SIG-M5 (cell line): ENCODE data around the gene ZNF513.
"Not testable (repeated sequence)": the region's sequence is repeated elsewhere in the genome, so short reads cannot be mapped to it uniquely, and the experiment has no call there.

Experiments
- DNase-seq: peaks from one replicate; lab custom pipeline; 2025; lab: John Stamatoyannopoulos, UW

The ZNF513 gene

DNA sequence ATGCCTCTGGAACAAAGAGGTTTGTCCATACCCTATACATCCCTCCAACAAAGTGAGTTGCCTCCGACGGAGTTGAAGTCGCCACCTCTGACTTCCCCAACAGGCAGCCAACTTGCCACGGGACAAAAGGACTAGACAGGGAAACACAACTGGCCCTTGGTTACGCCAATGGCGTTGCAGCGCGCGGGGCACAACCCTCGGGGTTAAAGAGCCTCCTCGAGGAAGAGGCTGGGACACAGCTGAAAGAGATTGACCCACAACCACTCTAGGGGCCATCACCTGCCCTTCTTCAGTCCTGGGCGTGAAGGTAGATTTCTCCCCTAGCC, 24.5 kb downstream of the ZNF513 start:
- peak; percentile 44 for DNase-seq

DNA sequence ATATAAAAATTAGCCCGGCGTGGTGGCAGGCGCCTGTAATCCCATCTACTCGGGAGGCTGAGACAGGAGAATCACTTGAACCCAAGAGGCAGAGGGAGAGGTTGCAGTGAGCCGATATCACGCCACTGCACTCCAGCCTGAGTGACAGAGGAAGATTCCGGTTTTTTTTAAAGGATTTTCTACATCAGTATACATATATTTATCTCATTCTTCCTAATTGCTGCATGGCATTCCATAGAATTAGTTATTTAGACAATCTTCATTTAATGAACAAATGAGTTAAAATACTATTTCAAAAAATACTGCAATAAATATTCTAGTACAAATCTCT, 26.0 kb downstream of the ZNF513 start:
- DNase-seq: no peak

DNA sequence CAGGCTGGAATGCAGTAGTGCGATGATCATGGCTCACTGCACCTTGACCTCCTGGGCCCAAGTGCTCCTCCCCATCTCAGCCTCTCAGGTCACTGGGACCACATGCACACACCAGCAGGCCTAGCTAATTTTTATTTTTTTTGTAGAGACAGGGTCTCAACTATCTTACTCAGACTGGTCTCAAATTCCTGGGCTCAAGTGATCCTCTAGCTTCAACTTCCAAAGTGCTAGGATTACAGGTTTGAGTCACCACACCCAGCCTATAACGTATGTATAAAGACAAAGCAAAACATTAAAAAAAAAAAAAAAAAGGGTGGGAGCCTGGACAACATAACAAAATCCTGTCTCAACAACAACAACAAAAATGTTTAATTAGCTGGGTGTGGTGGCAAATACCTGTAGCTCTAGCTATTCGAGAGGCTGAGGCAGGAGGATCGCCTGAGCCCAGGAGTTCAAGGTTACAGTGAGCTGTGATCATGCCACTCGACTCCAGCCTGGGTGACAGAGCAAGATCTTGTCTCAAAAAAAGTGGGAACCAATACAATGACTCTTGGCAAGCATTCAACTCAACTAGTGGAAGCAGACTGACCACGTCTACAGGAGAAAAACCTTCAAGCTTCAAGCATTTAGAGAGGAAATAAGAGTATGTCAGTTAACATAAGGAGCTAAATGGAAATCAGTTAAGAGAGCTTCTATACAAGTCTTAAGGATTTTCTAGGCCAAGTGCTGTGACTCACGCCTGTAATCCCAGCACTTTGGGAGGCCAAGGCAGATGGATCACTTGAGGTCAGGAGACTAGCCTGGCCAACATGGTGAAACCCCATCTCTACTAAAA, 26.6 kb downstream of the ZNF513 start:
- DNase-seq: no peak

DNA sequence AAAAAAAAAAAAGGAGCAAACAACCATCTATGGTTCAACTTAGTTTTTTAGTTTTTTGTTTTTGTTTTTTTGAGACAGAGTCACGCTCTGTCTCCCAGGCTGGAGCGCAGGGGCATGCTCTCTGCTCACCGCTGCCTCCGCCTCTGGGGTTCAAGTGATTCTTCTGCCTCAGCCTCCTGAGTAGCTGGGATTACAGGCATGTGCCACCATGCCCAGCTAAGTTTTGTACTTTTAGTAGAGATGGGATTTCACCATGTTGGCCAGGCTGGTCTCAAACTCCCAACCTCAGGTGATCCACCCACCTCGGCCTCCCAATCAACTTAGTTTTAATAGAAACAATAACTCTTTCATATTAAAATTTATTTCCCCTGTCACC, 27.2 kb downstream of the ZNF513 start:
- DNase-seq: not testable (repeated sequence)

DNA sequence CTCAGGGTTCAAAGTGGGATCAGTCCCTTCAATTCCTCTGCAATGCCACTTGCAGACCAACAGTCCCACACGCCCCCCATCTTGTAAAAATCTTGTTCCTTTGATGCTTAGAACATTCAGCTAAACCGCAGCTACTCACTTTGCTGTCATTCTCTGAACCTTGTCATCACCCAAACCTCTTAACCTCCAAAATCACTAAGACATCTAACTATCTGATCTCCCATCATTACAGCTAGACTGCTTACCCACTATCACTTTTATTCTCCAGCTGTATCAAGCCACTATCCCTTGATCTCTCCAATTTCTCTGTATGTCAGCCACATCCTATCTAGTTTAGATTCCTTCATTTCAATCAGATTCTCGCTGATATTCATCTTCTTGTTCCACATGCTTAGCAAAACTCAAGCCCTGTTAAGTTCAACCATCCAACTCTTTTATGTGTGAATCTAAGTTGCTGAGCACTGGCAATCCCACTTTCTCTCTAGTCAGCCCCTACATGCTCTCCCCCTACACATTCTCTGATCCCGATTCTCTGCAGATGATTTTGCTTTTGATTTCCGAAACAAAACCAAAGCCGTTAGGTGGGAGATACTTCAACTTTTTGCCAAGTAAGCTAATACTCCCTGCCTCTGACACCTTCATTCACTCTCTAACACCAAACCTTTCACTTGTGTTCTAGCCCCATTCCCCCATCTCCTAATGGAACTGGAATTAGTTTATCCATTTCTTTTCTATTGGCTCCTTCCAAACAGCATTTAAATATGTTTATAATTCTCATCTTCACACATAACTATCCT, 28.5 kb downstream of the ZNF513 start:
- DNase-seq: no peak

DNA sequence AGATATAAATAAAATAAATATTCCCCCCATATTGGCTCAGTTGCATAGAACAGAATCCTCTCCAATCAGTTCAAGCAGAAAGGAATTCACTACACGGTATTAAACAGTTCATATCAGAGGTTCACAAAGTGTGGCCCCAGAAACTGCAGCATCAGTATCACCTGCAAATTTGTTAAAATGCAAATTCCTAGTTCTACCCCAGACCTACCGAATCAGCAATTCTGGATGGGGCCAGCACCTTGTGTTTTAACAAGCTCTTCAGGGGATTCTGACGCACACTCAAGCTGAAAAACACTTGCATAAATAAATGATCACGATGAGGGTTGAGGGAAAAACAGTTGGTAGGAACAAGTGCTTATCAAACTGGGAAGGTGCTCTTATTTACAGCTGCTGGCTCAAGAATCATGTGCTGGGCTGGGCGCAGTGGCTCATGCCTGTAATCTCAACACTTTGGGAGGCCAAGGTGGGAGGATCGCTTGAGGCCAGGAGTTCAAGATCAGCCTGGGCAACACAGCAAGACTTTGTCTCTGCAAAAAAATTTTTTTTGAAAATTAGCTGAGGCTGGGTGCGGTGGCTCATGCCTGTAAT, 30.3 kb downstream of the ZNF513 start:
- no peak for DNase-seq

DNA sequence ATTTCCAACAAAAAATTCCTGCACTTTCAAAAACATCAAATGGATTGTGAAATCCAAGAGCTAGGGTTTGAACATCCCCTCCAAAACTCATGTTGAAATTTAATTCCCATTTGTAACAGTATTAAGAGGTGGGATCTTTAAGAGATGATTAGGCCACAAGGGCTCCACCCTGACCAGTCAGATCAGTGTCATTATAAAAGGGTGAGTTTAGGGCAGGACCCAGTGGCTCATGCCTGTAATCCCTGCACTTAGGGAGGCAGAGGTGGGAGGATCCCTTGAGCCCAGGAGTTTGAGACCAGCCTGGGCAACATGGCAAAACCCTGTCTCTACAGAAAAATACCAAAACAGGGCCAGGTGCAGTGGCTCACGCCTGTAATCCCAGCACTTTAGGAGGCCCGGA, 32.9 kb downstream of the ZNF513 start:
- no peak for DNase-seq

DNA sequence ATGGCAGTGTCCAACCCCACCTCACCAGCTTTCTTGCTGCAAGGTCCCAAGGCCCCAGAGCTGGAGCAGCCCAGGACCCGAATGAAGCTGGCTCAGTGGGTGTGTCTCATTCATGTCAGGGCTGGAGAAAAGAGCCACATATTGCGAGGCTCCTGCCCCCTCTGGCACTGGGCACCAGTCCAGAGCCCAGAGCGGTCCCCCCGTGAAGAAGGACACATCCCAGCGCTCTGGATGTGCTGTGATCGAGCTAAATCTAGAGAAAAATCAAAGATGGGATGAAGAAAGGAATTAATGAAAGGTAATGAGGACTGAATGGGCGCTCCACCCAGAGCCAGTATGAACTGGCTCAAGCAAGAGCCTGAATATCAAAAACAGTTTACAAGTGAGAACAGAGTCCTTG, 44.4 kb downstream of the ZNF513 start:
- DNase-seq: no peak

DNA sequence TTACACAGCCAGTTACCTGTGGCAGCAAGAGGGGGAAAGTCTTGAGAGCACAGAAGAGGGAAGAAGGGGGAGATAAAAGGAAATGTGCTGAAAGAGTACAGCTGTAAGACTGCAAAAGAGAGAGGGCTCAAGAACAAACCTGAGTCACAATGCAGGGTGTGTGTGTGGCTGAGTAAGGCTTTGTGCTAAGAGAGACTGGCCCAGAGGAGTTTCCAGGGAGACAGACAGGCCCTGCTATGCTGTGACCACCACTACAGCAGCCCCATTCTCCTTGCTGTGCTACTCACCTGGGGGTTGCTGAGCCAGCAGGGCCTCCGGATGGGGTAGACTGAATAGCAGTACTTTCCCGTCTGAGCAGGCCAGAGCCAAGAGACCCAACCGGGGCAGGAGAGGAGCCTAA, 45.2 kb downstream of the ZNF513 start:
- no peak for DNase-seq
